Cardiac fibroblast (primary cell): Measurements from ENCODE around the gene LRRC56.
A peak's percentile ranks its signal among the peaks of the same experiment; 100 is the strongest.
"Not testable (repeated sequence)": the region's sequence is repeated elsewhere in the genome, so short reads cannot be mapped to it uniquely, and the experiment has no call there.

Experiments
- DNase-seq, 2 donors: peaks; one replicate each; pipeline versions ENCODE4 v3.0.0 to v3.0.0-alpha.2; 2010; ENCODE audit warnings: low read depth in 2 of 2
- H3K4me3 ChIP-seq, 2 donors: replicated peaks in 1 of 2; 1 replicate in 1 of 2; 2 replicates in 1 of 2; pipeline ENCODE4 v1.5.1; 2011; ENCODE audit warnings: low read depth in 2 of 2, low read length in 2 of 2, mild to moderate bottlenecking in 2 of 2, moderate library complexity in 1 of 2
- TF ChIP-seq, protein P1 (sequence below): IDR thresholded peaks from one replicate; pipeline ENCODE4 v1.5.1; 2011; ENCODE audit warnings: low read depth, mild to moderate bottlenecking, low read length, inconsistent platforms

LRRC56 gene

DNA sequence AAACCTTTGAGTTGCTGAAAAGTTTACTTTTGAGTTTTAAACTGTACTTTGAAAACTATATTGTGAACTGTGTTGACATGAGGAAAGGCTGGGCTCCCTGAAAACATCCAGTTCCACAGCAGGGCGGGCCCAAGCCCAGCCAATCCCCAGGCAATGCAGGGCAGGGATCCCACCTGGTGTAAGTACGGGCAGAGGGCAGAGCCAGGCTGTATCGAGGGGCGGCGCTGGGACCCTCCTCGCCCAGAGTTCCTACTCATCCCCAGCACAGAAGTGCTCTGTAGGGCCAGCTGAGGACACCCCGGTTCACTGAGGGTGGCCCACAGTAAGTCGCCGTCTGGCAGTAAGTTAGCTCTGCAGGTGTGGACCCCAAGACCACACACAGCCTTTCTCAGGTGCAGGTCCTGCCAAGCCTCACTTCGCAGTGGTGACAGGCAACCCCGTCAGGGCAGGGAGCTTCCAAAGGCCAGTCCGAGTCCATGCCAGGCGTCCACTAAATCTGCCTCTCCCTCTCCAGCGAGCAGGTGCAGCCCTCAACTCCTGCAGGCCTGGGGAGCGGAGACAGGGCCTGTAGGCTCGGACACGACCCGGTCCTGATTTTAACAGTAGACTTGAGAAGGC, 29.8 kb downstream of the LRRC56 start:
- H3K4me3 ChIP-seq: peak overlapping the region; percentile 64 to 94
- TF ChIP-seq, protein P1, sequence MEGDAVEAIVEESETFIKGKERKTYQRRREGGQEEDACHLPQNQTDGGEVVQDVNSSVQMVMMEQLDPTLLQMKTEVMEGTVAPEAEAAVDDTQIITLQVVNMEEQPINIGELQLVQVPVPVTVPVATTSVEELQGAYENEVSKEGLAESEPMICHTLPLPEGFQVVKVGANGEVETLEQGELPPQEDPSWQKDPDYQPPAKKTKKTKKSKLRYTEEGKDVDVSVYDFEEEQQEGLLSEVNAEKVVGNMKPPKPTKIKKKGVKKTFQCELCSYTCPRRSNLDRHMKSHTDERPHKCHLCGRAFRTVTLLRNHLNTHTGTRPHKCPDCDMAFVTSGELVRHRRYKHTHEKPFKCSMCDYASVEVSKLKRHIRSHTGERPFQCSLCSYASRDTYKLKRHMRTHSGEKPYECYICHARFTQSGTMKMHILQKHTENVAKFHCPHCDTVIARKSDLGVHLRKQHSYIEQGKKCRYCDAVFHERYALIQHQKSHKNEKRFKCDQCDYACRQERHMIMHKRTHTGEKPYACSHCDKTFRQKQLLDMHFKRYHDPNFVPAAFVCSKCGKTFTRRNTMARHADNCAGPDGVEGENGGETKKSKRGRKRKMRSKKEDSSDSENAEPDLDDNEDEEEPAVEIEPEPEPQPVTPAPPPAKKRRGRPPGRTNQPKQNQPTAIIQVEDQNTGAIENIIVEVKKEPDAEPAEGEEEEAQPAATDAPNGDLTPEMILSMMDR: no peak
- no peak for DNase-seq

DNA sequence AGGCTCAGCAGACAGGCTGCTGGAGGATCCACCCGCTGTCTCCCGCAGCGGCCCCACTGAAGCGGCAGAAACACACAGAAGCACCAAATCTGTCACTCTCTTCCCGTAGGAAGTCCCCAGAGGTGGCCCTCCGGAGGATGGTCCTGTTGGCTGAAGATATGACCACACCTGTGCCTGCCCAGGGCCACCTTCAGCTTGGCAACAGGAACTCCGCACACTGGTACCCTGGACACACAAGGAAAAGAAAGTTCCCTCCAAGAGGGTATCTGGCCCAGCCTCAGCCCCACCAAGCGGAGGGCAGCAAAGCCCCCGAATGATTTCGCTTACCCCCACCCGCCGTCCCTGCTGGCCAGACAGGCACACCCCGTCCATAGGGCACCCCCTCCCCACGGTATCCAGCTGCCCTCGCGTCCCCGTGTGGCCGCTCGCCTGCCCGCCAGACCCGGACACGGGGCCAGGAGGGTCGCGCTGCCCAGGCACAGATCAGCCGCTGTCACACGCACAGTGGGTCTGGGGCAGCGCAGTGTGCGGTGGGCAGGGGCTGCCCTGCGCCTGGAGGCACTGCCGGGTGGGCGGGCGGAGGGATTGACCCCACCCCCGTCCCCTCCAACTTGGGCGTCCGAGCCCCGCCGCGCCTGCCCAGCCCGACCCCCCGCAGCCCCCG, 30.4 kb downstream of the LRRC56 start:
- H3K4me3 ChIP-seq: peak overlapping the region; percentile 64 to 94
- no peak for DNase-seq
- TF ChIP-seq, protein P1: no peak

DNA sequence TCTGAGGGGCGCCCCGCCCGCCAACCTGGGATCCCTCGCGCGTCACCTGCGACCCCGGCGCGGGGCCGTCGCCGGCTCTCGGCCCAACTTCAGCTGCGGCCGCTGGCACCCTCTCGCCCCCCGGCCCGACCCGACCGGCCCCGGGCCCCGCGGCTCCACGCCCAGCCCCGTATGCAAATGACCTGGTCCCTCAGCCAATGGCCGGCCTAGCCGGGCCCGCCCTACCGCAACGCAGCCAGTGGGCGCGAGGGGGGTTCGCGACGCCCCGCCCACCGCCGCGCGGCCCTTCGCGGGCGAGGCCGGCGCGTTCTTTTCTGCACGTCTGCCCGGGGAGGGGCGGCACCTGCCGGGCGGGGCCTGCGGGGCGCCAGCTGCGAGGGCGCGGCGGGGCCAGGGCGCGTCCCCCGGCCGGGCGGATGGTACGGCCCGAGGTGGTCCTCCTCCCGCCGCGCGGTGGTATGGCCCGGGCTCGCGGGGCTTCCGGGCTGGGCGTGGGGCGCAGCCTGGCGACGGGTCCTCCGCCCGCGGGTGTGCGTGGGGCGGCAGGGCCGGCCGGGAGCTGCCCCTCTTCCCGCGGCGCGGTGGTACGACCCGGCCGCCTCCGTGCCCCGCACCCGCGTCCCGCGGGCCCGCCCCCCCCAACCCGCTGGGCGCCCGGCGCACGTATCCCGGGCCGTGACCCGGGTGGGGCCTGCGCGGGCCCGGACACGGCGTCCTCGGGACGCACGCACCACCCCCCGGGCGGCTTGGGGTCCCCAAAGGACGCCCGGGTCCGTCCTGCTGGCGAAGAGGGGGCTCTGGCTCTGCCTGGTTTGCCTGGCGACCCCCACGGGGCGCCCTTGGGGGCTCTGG, 31.2 kb downstream of the LRRC56 start:
- H3K4me3 ChIP-seq: peak overlapping the region; percentile 64 to 94
- TF ChIP-seq, protein P1: no peak
- DNase-seq: peak; percentile 88 to 96

DNA sequence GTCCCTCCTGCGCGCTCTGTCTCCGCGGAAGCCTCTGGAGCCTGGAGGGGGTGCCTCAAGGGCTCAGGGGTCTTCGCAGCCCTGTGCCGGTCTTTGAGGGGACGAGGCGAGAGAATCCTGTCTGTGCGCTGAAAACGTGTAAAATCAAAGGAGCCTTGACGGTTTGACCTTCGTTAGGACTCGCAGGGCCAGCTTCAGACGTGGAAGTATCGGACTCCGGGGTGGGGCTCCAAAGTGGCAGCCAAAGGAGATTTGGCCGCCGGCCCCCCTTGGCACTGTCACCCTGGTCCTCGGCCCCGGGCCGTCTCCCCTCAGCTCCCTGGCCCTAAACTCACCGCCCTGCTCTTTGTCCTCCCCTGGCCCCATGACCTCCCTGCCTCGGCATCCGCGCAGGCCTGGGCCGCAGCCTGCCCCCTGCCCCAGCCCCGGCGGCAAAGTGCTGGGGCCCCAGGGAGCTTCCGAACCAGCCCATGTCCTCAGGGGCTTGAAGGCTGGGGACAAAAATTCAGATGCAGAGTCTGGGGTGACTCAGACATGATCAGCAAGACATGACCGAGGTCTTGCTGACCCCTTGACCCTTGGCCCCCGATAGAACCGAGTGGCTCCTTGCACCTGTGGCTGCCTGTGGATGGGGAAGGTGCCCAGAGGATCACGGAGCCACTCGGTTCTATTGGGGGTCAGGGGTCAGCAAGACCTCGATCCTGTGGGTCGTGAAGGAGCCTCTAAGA, 32.0 kb downstream of the LRRC56 start:
- TF ChIP-seq, protein P1: no peak
- no peak for DNase-seq
- peak overlapping the region; percentile 58 to 66 for H3K4me3 ChIP-seq

DNA sequence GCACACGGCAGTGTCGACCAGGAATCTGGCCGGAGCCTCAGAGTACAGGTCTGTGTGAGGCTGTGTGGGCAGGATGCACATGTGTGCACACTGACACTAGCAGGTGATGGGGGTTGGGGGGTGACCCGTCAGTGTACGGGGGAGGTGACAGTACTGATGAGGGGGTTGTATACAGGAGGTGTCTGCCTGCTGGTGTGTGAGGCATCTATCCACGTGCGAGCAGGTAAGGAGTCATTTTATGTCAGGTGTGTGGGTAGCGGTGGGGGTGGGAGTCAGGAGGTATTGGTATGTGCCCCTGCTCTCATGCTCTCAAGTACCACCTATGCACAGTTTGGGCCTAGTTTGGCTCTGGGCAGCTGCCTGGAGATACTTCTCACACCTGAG, 34.5 kb downstream of the LRRC56 start:
- TF ChIP-seq, protein P1: no peak
- no peak for DNase-seq
- H3K4me3 ChIP-seq: no peak overlapping the region

DNA sequence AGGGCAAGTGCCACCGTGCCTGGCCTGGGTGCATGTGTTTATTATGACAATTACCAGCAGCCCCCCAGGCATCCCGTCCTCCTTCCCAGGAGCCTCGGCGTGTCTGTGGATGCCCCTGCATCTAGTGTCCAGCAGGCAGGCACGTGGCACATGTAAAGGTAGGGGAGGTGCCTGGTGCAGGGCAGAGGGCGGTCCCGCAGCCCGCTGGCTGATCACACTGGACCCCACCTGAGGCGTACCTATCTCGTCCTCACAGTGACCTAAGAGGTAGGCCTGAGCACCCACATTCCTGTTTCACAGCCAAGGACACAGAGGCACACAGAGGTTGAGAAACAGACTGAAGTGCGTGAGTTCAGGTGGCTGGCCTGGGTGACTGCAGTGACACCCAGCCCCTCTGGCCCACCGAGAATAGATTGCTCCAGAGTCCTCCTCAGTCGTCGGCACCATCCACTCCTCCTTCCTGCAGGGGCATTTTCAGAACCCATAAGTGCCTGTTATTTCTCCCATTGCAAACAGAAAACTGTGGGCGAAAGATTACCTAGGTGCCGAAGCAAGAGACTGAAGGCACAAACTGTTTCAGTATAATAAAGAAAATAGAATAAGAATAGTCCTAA, 35.9 kb downstream of the LRRC56 start:
- DNase-seq: no peak
- no peak overlapping the region for H3K4me3 ChIP-seq
- TF ChIP-seq, protein P1: no peak

DNA sequence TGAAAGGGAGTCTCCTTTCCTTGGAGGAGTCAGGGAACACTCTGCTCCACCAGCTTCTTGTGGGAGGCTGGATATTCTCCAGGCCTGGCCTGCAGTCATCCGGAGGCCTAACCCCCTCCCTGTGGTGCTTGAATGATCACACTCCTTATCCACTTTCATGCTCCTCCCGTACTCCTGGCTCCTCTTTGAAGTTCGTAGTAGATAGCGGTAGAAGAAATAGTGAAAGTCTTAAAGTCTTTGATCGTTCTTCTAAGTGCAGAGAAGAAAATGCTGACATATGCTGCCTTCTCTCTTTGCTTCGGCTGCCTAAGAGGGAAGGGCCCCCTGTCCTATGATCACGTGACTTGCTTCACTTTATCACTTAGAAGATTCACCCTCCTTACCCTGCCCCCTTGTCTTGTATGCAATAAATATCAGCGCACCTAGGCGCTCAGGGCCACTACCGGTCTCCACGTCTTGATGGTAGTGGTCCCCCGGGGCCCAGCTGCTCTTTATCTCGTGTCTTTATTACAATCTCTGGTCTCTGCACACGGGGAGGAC, 36.8 kb downstream of the LRRC56 start:
- H3K4me3 ChIP-seq, DNase-seq: not testable (repeated sequence)
